Placental pericyte (primary cell): Measurements from ENCODE around the gene SLITRK3. TPM values are rescaled to one million over a fixed set of nuclear protein-coding genes. Genes with fewer than 3 reads are reported as not detected.

Experiments used
- total RNA-seq: library from RNA; depleted of rRNA; stranded (reverse); fragments of >200 nt; gene quantifications from 2 replicates; pipeline ENCODE4 v1.2.3, GENCODE V29; 2012

The SLITRK3 gene, protein sequence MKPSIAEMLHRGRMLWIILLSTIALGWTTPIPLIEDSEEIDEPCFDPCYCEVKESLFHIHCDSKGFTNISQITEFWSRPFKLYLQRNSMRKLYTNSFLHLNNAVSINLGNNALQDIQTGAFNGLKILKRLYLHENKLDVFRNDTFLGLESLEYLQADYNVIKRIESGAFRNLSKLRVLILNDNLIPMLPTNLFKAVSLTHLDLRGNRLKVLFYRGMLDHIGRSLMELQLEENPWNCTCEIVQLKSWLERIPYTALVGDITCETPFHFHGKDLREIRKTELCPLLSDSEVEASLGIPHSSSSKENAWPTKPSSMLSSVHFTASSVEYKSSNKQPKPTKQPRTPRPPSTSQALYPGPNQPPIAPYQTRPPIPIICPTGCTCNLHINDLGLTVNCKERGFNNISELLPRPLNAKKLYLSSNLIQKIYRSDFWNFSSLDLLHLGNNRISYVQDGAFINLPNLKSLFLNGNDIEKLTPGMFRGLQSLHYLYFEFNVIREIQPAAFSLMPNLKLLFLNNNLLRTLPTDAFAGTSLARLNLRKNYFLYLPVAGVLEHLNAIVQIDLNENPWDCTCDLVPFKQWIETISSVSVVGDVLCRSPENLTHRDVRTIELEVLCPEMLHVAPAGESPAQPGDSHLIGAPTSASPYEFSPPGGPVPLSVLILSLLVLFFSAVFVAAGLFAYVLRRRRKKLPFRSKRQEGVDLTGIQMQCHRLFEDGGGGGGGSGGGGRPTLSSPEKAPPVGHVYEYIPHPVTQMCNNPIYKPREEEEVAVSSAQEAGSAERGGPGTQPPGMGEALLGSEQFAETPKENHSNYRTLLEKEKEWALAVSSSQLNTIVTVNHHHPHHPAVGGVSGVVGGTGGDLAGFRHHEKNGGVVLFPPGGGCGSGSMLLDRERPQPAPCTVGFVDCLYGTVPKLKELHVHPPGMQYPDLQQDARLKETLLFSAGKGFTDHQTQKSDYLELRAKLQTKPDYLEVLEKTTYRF
- total RNA-seq = under 0.01 TPM in 1 of 2 replicates, not detected in the other

GRCh38 chr3:165195640-165196576 lies at the start of gene SLITRK3:
Gene SLITRK3 (minus strand): TSS chr3:165196384. CDS start chr3:165190830, 5,554 bp downstream.

Other genes starting within 250 kb of the SLITRK3 start
- gene SI, start 117.9 kb downstream of the SLITRK3 start, total RNA-seq = not detected in 2 replicates